Raji (cell line): ENCODE data around the gene CEACAM3.

Experiments used
- POLR2A ChIP-seq: IDR thresholded peaks from 2 replicates; pipeline ENCODE4 v1.6.1; 2011; ENCODE audit warnings: low read depth, low read length, control low read depth; ENCODE audit not compliant: insufficient read depth

The CEACAM3 gene

DNA sequence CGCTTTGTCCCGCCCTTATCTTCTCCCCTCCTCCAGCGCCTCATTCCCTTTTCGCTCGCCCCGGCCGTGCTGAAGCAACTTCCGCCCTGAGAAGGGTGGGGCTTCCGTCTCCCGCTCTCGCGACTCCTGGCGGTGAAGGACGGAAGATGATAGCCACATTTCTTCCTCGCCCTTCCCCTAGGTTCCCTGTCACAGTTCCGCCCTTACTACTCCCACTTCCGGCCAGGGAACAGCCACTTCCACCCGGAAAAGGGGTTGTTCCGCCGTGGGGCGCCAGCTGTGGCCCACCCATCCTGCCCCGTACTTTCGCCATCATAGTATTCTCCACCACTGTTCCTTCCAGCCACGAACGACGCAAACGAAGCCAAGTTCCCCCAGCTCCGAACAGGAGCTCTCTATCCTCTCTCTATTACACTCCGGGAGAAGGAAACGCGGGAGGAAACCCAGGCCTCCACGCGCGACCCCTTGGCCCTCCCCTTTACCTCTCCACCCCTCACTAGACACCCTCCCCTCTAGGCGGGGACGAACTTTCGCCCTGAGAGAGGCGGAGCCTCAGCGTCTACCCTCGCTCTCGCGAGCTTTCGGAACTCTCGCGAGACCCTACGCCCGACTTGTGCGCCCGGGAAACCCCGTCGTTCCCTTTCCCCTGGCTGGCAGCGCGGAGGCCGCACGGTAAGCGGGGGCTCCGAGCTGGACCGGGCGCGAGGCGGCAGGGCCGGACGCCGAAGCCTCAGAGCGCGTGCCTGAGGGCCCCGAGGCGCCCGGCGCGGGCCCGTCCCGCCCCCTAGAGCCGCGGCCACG, 63.4 kb downstream of the CEACAM3 start, which contains the start of gene RPS19:
Gene RPS19 (plus strand): TSS at position 638 of the 801 bp plus-strand sequence. CDS start 520 bp downstream, outside the sequence.
- TF ChIP-seq POLR2A, result peak; percentile 77

DNA sequence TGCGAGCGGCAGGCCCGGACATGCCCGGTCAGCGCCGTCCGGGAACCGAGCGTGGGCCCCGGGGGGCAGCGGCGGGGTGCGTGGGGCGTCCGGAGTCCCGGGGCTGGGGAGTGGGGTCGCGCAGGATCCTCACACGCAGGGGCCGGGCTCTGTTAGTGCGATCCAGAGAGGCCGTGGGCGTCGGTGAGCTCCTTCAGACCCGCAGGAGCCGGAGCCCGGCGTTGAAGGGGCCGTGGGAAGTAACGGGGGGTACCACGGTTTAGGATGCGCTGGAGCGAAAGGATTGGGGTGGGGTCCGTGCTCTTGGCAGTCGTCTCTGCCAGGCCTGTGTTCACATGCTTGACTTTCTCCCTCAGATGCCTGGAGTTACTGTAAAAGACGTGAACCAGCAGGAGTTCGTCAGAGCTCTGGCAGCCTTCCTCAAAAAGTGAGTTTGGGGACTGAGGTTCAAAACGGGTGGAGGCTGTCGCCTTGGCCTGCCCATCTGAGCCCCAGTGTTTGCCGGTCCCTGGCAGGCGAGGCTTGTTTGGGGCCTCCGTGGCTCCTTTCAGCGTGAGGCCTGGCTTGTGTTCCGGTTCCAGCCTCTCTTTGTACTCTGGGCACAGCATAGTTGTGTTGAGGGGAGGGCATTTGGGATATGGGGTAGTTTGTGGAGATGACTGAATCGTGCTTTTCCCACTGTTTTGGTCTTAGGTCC, 64.2 kb downstream of the CEACAM3 start:
- TF ChIP-seq POLR2A, result no peak
